Hepatocyte (in vitro differentiated cells): Measurements from ENCODE around the gene CCDC27. TPM values are rescaled to one million over a fixed set of nuclear protein-coding genes. Genes with fewer than 3 reads are reported as not detected.

Experiments used
- DNase-seq: peaks from one replicate; pipeline ENCODE4 v3.0.0-alpha.2; 2016; ENCODE audit warnings: low spot score
- H2AFZ ChIP-seq: fragments of 200-600 bp; sonication (generic); 2 replicates; pipeline ENCODE4 v1.6.0; 2016; ENCODE audit warnings: antibody characterized with exemption, mild to moderate bottlenecking
- H3K27ac ChIP-seq: fragments of 200-600 bp; sonication (generic); 2 replicates; pipeline ENCODE4 v1.5.1; 2016; ENCODE audit warnings: mild to moderate bottlenecking
- H3K27me3 ChIP-seq: fragments of 200-600 bp; sonication (generic); 2 replicates; pipeline ENCODE4 v1.6.1; 2016
- H3K36me3 ChIP-seq: fragments of 200-600 bp; sonication (generic); replicated peaks from 2 replicates; pipeline ENCODE4 v1.5.1; 2016; ENCODE audit warnings: low read depth; ENCODE audit not compliant: insufficient read depth
- H3K4me1 ChIP-seq: fragments of 200-600 bp; sonication (generic); 2 replicates; pipeline ENCODE4 v1.5.1; 2016; ENCODE audit warnings: mild to moderate bottlenecking, moderate library complexity; ENCODE audit not compliant: insufficient read depth
- H3K4me2 ChIP-seq: fragments of 200-600 bp; sonication (generic); 2 replicates; pipeline ENCODE4 v1.6.0; 2016
- H3K4me3 ChIP-seq: fragments of 200-600 bp; sonication (generic); 2 replicates; pipeline ENCODE4 v1.5.1; 2016; ENCODE audit warnings: mild to moderate bottlenecking
- H3K79me2 ChIP-seq: fragments of 200-600 bp; sonication (generic); 2 replicates; pipeline ENCODE4 v1.6.0; 2017; ENCODE audit warnings: mild to moderate bottlenecking
- H3K9me2 ChIP-seq: fragments of 200-600 bp; sonication (generic); replicated peaks from 2 replicates; pipeline ENCODE4 v1.6.0; 2017; ENCODE audit warnings: mild to moderate bottlenecking; ENCODE audit not compliant: insufficient read depth
- H3K9me3 ChIP-seq: fragments of 200-600 bp; sonication (generic); 2 replicates; pipeline ENCODE4 v1.5.1; 2016; ENCODE audit warnings: low read depth, mild to moderate bottlenecking
- H4K20me1 ChIP-seq: fragments of 200-600 bp; sonication (generic); 2 replicates; pipeline ENCODE4 v1.6.0; 2016; ENCODE audit warnings: mild to moderate bottlenecking; ENCODE audit not compliant: insufficient read depth, poor library complexity, severe bottlenecking
- EZH2 ChIP-seq: fragments of 200-600 bp; sonication (generic); IDR thresholded peaks from 2 replicates; pipeline ENCODE4 v1.6.1; 2016; ENCODE audit warnings: antibody characterized with exemption, mild to moderate bottlenecking, borderline replicate concordance
- EZH2phosphoT487 ChIP-seq: fragments of 200-600 bp; sonication (generic); IDR thresholded peaks from one replicate; pipeline ENCODE4 v1.6.1; 2018; ENCODE audit warnings: antibody characterized with exemption, mild to moderate bottlenecking, low read depth, moderate library complexity; ENCODE audit not compliant: unreplicated experiment, severe bottlenecking
- WGBS: methylation state at CpG from one replicate; pipeline ENCODE4 v1.1.6; 2016; ENCODE audit warnings: low lambda C conversion rate; ENCODE audit errors: missing lambda C conversion rate; 5-methylcytosine and 5-hydroxymethylcytosine counted together
- polyA plus RNA-seq: library from polyadenylated mRNA; unstranded; fragments of >200 nt; fragmentation: Nextera tagmentation; extraction: Ambion mirVana; gene quantifications from 2 replicates; pipeline ENCODE4 v1.2.1, GENCODE V29; 2016
- total RNA-seq: library from RNA; depleted of rRNA; stranded (reverse); fragments of >200 nt; gene quantifications from 2 replicates; pipeline ENCODE4 v1.2.3, GENCODE V29; 2014
- TF ChIP-seq, protein P1 (sequence below): fragments of 200-600 bp; sonication (generic); IDR thresholded peaks from 2 replicates; pipeline ENCODE4 v1.5.1; 2016; ENCODE audit warnings: antibody characterized with exemption, mild to moderate bottlenecking; ENCODE audit not compliant: poor library complexity

The CCDC27 gene
- total and polyA plus RNA-seq, 2 experiments from 2014 or later, result 0.17 to 0.59 TPM

DNA sequence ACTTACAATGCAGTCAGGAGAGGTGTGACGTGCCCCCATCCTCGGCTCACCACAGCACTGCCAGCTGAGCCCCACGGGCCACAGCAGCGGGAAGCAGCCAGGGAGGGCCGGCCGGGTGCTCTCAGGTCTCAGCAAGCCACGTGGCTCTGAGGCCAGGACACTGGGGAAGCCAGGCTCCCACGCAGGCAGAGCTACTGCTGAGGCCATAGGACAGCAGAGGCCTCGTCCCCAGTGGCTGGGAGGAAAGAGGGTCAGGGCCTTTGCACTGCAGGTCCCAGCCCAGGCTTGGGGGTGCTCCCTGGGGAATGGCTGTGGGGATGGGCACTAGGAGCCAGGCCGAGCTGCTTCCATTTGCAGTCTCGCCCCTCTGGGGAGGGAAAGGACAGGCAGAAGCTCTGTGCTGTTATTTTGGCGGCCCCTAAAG lies 38.3 kb downstream of the CCDC27 start:
- Histone ChIP-seq H3K27ac (no peak overlapping the region), H3K4me3 (no peak overlapping the region), H3K4me2 (no peak overlapping the region), H4K20me1 (peaks cover 74% of the 10 kb centered on the region), H3K79me2 (peaks cover 66% of the 10 kb centered on the region), H3K4me1 (peaks cover 13% of the 10 kb centered on the region), H2AFZ (no peak overlapping the region), H3K36me3 (peaks cover 2% of the 10 kb centered on the region), H3K9me2 (no peaks in the 10 kb centered on the region), H3K9me3 (no peaks in the 10 kb centered on the region), H3K27me3 (no peaks in the 10 kb centered on the region)
- no peak for DNase-seq
- 89% methylated on average over 12 of the region's 12 CpGs for WGBS
- TF ChIP-seq EZH2phosphoT487, result no peak
- TF ChIP-seq, protein P1, sequence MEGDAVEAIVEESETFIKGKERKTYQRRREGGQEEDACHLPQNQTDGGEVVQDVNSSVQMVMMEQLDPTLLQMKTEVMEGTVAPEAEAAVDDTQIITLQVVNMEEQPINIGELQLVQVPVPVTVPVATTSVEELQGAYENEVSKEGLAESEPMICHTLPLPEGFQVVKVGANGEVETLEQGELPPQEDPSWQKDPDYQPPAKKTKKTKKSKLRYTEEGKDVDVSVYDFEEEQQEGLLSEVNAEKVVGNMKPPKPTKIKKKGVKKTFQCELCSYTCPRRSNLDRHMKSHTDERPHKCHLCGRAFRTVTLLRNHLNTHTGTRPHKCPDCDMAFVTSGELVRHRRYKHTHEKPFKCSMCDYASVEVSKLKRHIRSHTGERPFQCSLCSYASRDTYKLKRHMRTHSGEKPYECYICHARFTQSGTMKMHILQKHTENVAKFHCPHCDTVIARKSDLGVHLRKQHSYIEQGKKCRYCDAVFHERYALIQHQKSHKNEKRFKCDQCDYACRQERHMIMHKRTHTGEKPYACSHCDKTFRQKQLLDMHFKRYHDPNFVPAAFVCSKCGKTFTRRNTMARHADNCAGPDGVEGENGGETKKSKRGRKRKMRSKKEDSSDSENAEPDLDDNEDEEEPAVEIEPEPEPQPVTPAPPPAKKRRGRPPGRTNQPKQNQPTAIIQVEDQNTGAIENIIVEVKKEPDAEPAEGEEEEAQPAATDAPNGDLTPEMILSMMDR, result no peak
- no peak for TF ChIP-seq EZH2

DNA sequence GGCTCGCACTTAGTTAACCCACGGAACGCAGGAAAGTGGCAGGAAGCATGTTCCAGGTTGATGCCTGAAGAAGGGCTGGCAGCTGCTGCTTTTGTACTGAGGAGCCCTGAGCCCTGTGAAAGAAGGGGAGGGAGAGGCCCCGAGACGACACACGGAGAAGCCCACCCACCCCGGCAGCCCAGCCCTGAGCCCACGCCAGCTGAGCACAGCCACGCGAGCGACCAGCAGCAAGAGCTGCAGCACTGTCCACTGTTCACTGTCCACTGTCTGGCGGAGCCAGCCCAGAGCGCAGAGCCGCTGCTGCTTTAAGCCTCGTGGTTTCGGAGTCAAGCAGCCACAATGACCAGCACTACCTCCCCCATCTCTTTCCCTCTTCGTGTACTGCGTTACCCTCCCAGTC lies 38.7 kb downstream of the CCDC27 start:
- no peak overlapping the region for H3K4me2 ChIP-seq
- DNase-seq, result no peak
- no peaks in the 10 kb centered on the region for H3K27me3 ChIP-seq
- H3K9me3 ChIP-seq, result no peaks in the 10 kb centered on the region
- H3K4me1 ChIP-seq, result peaks cover 13% of the 10 kb centered on the region
- peaks cover 71% of the 10 kb centered on the region for H3K79me2 ChIP-seq
- TF ChIP-seq, protein P1, result no peak
- TF ChIP-seq EZH2phosphoT487, result no peak
- TF ChIP-seq EZH2, result no peak
- 97% methylated on average over 15 of the region's 18 CpGs for WGBS
- no peak overlapping the region for H2AFZ ChIP-seq
- H4K20me1 ChIP-seq, result peaks cover 74% of the 10 kb centered on the region
- no peaks in the 10 kb centered on the region for H3K36me3 ChIP-seq
- no peaks in the 10 kb centered on the region for H3K9me2 ChIP-seq
- H3K27ac ChIP-seq, result no peak overlapping the region
- no peak overlapping the region for H3K4me3 ChIP-seq

DNA sequence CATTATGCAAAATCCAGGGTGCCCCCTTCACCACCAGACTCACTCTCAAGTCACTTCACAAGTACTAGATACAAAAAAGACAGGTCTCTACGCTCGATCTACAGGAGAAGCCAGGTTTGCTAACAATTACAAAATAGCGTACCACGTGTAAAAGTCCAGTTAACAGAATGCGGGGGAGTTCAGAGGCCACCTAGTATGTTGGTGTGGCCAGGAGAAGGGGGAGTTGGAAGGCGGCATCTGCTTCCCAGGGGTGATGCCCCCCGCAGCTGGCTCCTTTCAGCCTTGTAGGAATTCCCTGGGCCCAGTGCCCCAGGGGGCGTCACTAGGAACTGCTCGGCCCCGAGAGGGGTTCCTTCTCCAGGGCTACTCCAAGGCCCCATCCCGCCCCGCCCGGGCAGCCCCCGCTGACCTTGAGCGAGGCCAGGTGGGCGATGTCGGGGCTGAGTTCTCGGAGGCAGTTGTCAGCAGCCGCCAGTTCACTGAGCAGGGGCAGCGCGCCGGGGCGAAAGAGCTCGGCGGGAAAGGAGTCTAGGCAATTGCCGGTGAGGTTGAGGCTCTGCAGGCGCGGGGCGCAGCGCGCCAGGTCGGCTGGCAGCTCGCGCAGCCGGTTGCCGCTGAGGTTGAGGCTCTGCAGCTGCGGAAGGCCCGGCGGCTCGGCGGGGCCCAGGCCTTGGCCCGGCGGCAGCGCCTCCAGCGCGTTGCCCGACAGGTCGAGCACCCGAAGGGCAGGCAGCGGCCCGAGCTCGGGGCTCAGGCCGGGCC lies 43.4 kb downstream of the CCDC27 start:
- Histone ChIP-seq H3K4me1 (peaks cover 13% of the 10 kb centered on the region), H3K27me3 (no peaks in the 10 kb centered on the region), H3K9me2 (no peaks in the 10 kb centered on the region), H2AFZ (no peak overlapping the region), H3K4me3 (peak overlapping the region; percentile 86), H3K9me3 (no peaks in the 10 kb centered on the region), H3K4me2 (peak overlapping the region; percentile 99), H3K36me3 (no peaks in the 10 kb centered on the region), H4K20me1 (peaks cover 42% of the 10 kb centered on the region), H3K79me2 (peaks cover 53% of the 10 kb centered on the region), H3K27ac (peak overlapping the region; percentile 61)
- no peak for TF ChIP-seq EZH2
- TF ChIP-seq, protein P1, result no peak
- TF ChIP-seq EZH2phosphoT487, result no peak
- WGBS, result 8% methylated on average over 30 of the region's 53 CpGs
- no peak for DNase-seq
